CD4-positive, alpha-beta T cell treated with Interleukin-2 at 100 ng/mL for 4 hours (primary cell): ENCODE data around the gene NEDD4L.

ENCODE experiments used
- DNase-seq: peaks from one replicate; pipeline ENCODE4 v3.0.0-alpha.2; 2020; ENCODE audit warnings: low spot score

Gene NEDD4L

GRCh38 chr18:58297198-58297597 lies 253.2 kb downstream of the NEDD4L start:
- peak; percentile 31 for DNase-seq

- DNase-seq = no peak
These were observed 254.5 kb downstream of the NEDD4L start for GRCh38 chr18:58298251-58299134.

GRCh38 chr18:58299135-58299473 lies 255.1 kb downstream of the NEDD4L start:
- DNase-seq = no peak

GRCh38 chr18:58299936-58300335 lies 255.9 kb downstream of the NEDD4L start:
- no peak for DNase-seq

- no peak for DNase-seq
These were observed 256.8 kb downstream of the NEDD4L start for GRCh38 chr18:58300867-58301266.

GRCh38 chr18:58302811-58303210 lies 258.8 kb downstream of the NEDD4L start:
- no peak for DNase-seq

GRCh38 chr18:58303363-58303762 lies 259.3 kb downstream of the NEDD4L start:
- peak; percentile 33 for DNase-seq

GRCh38 chr18:58305792-58306191 lies 261.8 kb downstream of the NEDD4L start:
- DNase-seq = no peak

- no peak for DNase-seq
These were observed 263.4 kb downstream of the NEDD4L start for GRCh38 chr18:58307441-58307840.

GRCh38 chr18:58308463-58308862 lies 264.4 kb downstream of the NEDD4L start:
- DNase-seq = no peak

- DNase-seq = no peak
These were observed 265.1 kb downstream of the NEDD4L start for GRCh38 chr18:58309099-58309498.

- no peak for DNase-seq
These were observed 265.7 kb downstream of the NEDD4L start for GRCh38 chr18:58309610-58310239.

- peak; percentile 44 for DNase-seq
These were observed 266.5 kb downstream of the NEDD4L start for GRCh38 chr18:58310517-58310916.

- DNase-seq = no peak
These were observed 267.4 kb downstream of the NEDD4L start for GRCh38 chr18:58311390-58311789.

- no peak for DNase-seq
These were observed 269.5 kb downstream of the NEDD4L start for GRCh38 chr18:58313491-58314032.

- DNase-seq = no peak
These were observed 270.3 kb downstream of the NEDD4L start for GRCh38 chr18:58314284-58314683.

- DNase-seq = no peak
These were observed 271.0 kb downstream of the NEDD4L start for GRCh38 chr18:58315041-58315440.

- no peak for DNase-seq
These were observed 271.8 kb downstream of the NEDD4L start for GRCh38 chr18:58315739-58316215.

- peak; percentile 26 for DNase-seq
These were observed 272.6 kb downstream of the NEDD4L start for GRCh38 chr18:58316396-58317342.

- DNase-seq = no peak
These were observed 275.7 kb downstream of the NEDD4L start for GRCh38 chr18:58319719-58320118.

GRCh38 chr18:58320907-58321561 lies 277.0 kb downstream of the NEDD4L start:
- no peak for DNase-seq
